Vagina (tissue), 2 donors: Measurements from ENCODE around the gene LRRC8A. TPM values are rescaled to one million over a fixed set of nuclear protein-coding genes. Genes with fewer than 3 reads are reported as not detected.

Source experiments
- DNase-seq, 2 donors: peaks; one replicate each; pipeline ENCODE4 v3.0.0-alpha.2; 2017; ENCODE audit errors: extremely low spot score in 2 of 2
- H3K27ac ChIP-seq: fragments of 200-600 bp; sonication (generic); one replicate; pipeline ENCODE4 v1.5.1; 2019
- H3K27me3 ChIP-seq: fragments of 200-600 bp; sonication (generic); one replicate; pipeline ENCODE4 v1.5.1; 2019
- H3K36me3 ChIP-seq, 2 donors: fragments of 200-600 bp; sonication (generic); one replicate each; pipeline ENCODE4 v1.5.1; 2017 to 2019
- H3K4me1 ChIP-seq: fragments of 200-600 bp; sonication (generic); one replicate; pipeline ENCODE4 v1.5.1; 2019
- H3K4me3 ChIP-seq, 2 donors: fragments of 200-600 bp; sonication (generic); 1 replicate in 1 of 2; 2 replicates in 1 of 2; pipeline ENCODE4 v1.5.1; 2016 to 2019
- H3K9me3 ChIP-seq: fragments of 200-600 bp; sonication (generic); one replicate; pipeline ENCODE4 v1.5.1; 2019
- POLR2A ChIP-seq, 2 donors: fragments of 450-650 bp; IDR thresholded peaks; one replicate each; pipeline ENCODE4 v1.6.1; 2017; ENCODE audit warnings: antibody characterized with exemption in 2 of 2, mild to moderate bottlenecking in 2 of 2, moderate library complexity in 2 of 2
- POLR2AphosphoS5 ChIP-seq, 2 donors: sonication (generic); formaldehyde crosslinking; IDR thresholded peaks; one replicate each; pipeline ENCODE4 v1.9.0; 2017; ENCODE audit warnings: antibody characterized with exemption in 2 of 2, mild to moderate bottlenecking in 2 of 2, low read depth in 1 of 2; ENCODE audit not compliant: insufficient read depth in 1 of 2
- intact Hi-C: fragments of 100-400 bp; cut with DNase I; formaldehyde crosslinking; loops from one replicate; pipeline ENCODE4 v1.15.1; 2023
- total RNA-seq: library from RNA; depleted of rRNA; stranded (reverse); fragments of >200 nt; gene quantifications from one replicate; pipeline ENCODE4 v1.2.3, GENCODE V29; 2016
- TF ChIP-seq, protein P1 (sequence below), 3 experiments: fragments of 450-650 bp in 2 of 3; fragments of 200-600 bp in 1 of 3; sonication (generic) in 1 of 3; IDR thresholded peaks; one replicate each; pipeline ENCODE4 v1.5.1; 2017 to 2019; ENCODE audit warnings: antibody characterized with exemption in 3 of 3, mild to moderate bottlenecking in 2 of 3, moderate library complexity in 2 of 3

Gene LRRC8A
- total RNA-seq, 1 donor from 2014 or later = 110 TPM

DNA sequence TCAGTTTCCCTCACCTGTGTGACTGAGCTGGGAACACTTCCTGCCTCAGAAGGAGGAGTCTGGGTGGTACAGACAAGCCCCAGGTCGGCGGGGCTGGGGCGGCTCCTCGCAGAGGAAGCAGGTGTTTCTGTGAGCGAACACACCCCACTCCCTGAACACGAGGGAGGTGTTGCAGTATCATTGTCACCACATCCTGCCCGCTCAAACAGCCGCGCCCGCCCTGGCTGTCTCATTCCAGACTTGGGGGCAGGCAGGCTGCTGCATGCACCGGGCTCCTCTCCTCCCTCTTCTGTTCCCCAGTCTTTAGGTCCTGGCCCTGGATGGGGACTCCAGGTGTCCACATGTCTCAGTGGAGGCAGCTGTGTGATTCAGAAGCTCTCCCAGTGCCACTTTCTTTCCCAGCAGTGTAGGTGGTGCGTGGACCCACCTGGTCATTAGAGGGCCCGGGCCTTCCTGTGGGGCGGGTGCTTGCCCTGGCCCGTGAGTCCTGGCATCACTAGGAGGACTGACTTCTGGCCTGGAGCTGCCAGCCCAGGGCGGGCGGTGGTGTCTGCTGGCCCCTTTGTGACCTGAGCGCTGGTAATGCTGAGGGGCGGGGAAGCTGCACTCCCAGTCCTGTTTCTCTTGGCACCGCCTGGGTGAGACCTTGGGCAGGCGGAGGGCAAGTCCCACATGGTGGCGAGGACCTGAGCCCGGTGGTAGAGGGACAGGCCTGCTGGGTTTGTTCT lies 20.6 kb downstream of the LRRC8A start:
- DNase-seq = no peak
- H3K4me1 ChIP-seq = peaks cover 70% of the 10 kb centered on the region
- H3K27ac ChIP-seq = peak overlapping the region; percentile 94
- intact Hi-C loops = no loop called here
- no peaks in the 10 kb centered on the region for H3K27me3 ChIP-seq
- TF ChIP-seq POLR2A (IDR thresholded peaks at IDR 0.05) (no peak), POLR2AphosphoS5 (IDR thresholded peaks at IDR 0.05; ENCODE audit: insufficient read depth in 1 of 2, low read depth in 1 of 2) (peak; percentile 78 to 83)
- TF ChIP-seq, protein P1, sequence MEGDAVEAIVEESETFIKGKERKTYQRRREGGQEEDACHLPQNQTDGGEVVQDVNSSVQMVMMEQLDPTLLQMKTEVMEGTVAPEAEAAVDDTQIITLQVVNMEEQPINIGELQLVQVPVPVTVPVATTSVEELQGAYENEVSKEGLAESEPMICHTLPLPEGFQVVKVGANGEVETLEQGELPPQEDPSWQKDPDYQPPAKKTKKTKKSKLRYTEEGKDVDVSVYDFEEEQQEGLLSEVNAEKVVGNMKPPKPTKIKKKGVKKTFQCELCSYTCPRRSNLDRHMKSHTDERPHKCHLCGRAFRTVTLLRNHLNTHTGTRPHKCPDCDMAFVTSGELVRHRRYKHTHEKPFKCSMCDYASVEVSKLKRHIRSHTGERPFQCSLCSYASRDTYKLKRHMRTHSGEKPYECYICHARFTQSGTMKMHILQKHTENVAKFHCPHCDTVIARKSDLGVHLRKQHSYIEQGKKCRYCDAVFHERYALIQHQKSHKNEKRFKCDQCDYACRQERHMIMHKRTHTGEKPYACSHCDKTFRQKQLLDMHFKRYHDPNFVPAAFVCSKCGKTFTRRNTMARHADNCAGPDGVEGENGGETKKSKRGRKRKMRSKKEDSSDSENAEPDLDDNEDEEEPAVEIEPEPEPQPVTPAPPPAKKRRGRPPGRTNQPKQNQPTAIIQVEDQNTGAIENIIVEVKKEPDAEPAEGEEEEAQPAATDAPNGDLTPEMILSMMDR (IDR thresholded peaks at IDR 0.05) = no peak
- no peak overlapping the region for H3K4me3 ChIP-seq
- peaks cover 0 to 14% of the 10 kb centered on the region in 2 donors for H3K36me3 ChIP-seq
- no peaks in the 10 kb centered on the region for H3K9me3 ChIP-seq

DNA sequence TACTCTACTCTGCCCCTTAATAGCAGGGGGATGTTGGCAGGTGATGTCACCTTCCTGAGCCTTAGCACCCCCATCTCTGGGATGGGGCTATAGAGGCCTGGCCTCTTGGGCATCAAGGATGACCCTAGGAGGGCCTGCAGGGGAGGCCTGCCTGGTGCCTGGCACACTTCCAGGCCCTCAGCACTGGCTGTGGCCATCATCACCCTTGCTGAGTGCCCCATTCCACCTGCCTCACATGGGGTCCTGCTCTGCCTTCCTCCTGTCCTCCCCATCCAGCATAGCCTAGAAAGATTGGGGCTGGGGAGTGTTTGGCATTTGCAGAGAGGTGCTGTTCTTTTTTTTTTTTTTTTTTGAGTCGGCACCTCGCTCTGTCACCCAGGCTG lies 21.1 kb downstream of the LRRC8A start:
- TF ChIP-seq POLR2AphosphoS5 (IDR thresholded peaks at IDR 0.05; ENCODE audit: insufficient read depth in 1 of 2, low read depth in 1 of 2) (no peak), POLR2A (IDR thresholded peaks at IDR 0.05) (no peak)
- TF ChIP-seq, protein P1 (IDR thresholded peaks at IDR 0.05) = no peak
- Histone ChIP-seq H3K9me3 (no peaks in the 10 kb centered on the region), H3K36me3 (peaks cover 0 to 18% of the 10 kb centered on the region in 2 donors), H3K27ac (peak overlapping the region; percentile 94), H3K4me3 (no peak overlapping the region), H3K27me3 (no peaks in the 10 kb centered on the region), H3K4me1 (peaks cover 66% of the 10 kb centered on the region)
- DNase-seq = no peak
- intact Hi-C loops = no loop called here

DNA sequence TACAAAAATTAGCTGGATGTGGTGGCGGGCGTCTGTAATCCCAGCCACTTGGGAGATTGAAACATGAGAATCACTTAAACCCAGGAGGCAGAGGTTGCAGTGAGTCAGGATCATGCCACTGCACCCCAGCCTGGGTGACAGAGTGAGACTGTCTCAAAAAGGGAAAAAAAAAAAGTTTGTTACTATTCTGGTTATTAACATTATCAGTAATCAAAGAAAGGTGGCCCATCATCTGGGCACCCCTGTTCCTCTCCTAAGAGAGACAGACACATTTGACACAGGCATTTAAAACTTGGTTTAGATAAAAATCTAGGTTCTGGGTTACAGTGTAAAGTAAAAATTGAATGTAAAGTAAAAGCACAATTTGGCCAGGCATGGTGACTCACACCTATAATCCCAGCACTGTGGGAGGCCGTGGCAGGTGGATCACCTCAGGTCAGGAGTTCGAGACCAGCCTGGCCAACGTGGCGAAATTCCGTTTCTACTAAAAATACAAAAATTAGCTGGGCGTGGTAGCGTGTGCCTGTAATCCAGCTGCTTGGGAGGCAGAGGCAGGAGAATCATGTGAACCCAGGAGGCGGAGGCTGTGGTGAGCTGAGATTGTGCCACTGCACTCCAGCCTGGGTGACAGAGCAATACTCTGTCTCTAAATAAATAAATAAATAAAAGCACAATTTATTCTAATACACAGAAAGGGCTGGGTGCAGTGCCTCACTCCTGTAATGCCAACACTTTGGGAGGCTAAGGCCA lies 22.1 kb downstream of the LRRC8A start:
- Histone ChIP-seq H3K4me1 (peaks cover 57% of the 10 kb centered on the region), H3K27ac (peak overlapping the region; percentile 94), H3K9me3 (no peaks in the 10 kb centered on the region), H3K4me3 (no peak overlapping the region), H3K27me3 (no peaks in the 10 kb centered on the region), H3K36me3 (peaks cover 0 to 26% of the 10 kb centered on the region in 2 donors)
- TF ChIP-seq POLR2A (IDR thresholded peaks at IDR 0.05) (no peak), POLR2AphosphoS5 (IDR thresholded peaks at IDR 0.05; ENCODE audit: insufficient read depth in 1 of 2, low read depth in 1 of 2) (no peak)
- TF ChIP-seq, protein P1 (IDR thresholded peaks at IDR 0.05) = no peak
- intact Hi-C loops = no loop called here
- no peak for DNase-seq

DNA sequence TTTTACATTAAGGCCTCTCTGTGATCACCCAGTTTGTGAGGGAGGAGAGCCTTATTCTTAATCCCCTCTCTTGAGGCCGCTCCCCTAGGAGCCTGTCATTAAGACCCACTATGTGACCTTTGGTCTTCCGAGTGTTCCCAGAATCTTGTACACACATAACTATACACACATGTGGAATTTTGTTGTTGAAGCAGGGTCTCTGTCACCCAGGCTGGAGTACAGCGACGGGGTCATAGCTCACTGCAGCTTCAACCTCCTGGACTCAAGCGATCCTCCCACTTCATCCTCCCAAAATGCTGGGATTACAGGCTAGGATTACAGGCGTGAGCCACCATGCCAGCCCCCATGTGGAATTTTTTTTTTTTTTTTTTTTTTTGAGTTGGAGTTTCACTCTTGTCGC lies 24.0 kb downstream of the LRRC8A start:
- no peak overlapping the region for H3K4me3 ChIP-seq
- H3K9me3 ChIP-seq = no peaks in the 10 kb centered on the region
- H3K27me3 ChIP-seq = no peaks in the 10 kb centered on the region
- peaks cover 0 to 29% of the 10 kb centered on the region in 2 donors for H3K36me3 ChIP-seq
- TF ChIP-seq, protein P1 (IDR thresholded peaks at IDR 0.05) = no peak
- intact Hi-C loops = no loop called here
- no peak overlapping the region for H3K27ac ChIP-seq
- DNase-seq = no peak
- peaks cover 57% of the 10 kb centered on the region for H3K4me1 ChIP-seq

DNA sequence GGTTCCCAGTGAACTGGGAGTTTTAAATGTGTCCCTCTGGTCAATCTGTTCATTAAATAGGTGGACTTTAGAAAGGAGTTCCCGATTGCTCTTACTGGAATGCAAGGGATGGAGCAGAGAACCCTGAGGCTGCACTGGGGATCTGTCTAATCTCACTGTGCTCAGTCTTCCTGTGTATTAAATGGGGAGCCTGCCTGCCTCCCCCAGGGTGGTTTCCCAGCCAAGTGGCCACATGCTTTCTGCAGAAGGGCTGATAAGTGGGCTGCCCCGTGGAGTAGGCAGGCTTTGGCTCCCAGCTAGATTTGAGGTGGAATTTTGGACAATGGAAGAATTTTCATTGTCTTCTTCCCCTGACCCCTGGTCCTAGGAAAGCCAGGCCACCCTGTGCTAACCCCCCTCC lies 24.8 kb downstream of the LRRC8A start:
- intact Hi-C loops = no loop called here
- H3K4me1 ChIP-seq = peaks cover 61% of the 10 kb centered on the region
- no peaks in the 10 kb centered on the region for H3K9me3 ChIP-seq
- no peaks in the 10 kb centered on the region for H3K27me3 ChIP-seq
- peaks cover 0 to 29% of the 10 kb centered on the region in 2 donors for H3K36me3 ChIP-seq
- DNase-seq = no peak
- H3K27ac ChIP-seq = peak overlapping the region; percentile 39
- H3K4me3 ChIP-seq = no peak overlapping the region
- TF ChIP-seq, protein P1 (IDR thresholded peaks at IDR 0.05) = no peak
- TF ChIP-seq POLR2AphosphoS5 (IDR thresholded peaks at IDR 0.05; ENCODE audit: insufficient read depth in 1 of 2, low read depth in 1 of 2) = no peak
- TF ChIP-seq POLR2A (IDR thresholded peaks at IDR 0.05) = no peak
